ENCODE data around the gene SENP5. TPM values are rescaled to one million over a fixed set of nuclear protein-coding genes. Genes with fewer than 3 reads are reported as not detected.

Gene SENP5
- total and polyA plus RNA-seq, 8 donors: 5.2 to 115 (median 38.8) TPM

GRCh38 chr3:196903740-196904139, 36.0 kb downstream of the SENP5 start:
- Histone ChIP-seq H3K27me3 (no peaks in the 10 kb centered on the region), H3K4me3 (no peak overlapping the region), H3K27ac (no peak overlapping the region), H3K36me3 (peaks cover 33 to 96% (median 89%) of the 10 kb centered on the region in 4 donors), H3K9me3 (no peaks in the 10 kb centered on the region), H3K4me1 (no peaks in the 10 kb centered on the region)
- intact Hi-C loops (cut with DNase I; ENCODE audit: low total_unique reads): no loop called here
- DNase-seq: no peak
- TF ChIP-seq EP300 (IDR thresholded peaks at IDR 0.05) (no peak), POLR2A (IDR thresholded peaks at IDR 0.05) (no peak), CTCF (IDR thresholded peaks at IDR 0.05) (no peak), POLR2AphosphoS5 (IDR thresholded peaks at IDR 0.05) (no peak)
- 87 to 98% (median 96%) methylated on average over 2 of the region's 2 CpGs for WGBS, 5 donors

GRCh38 chr3:196914866-196915265, 47.1 kb downstream of the SENP5 start:
- Histone ChIP-seq H3K27ac (no peak overlapping the region), H3K36me3 (peaks cover 14 to 38% (median 27%) of the 10 kb centered on the region in 4 donors), H3K4me1 (no peaks in the 10 kb centered on the region), H3K27me3 (no peaks in the 10 kb centered on the region), H3K9me3 (no peaks in the 10 kb centered on the region), H3K4me3 (no peak overlapping the region)
- WGBS, 5 donors: 92 to 100% (median 95%) methylated on average over 4 of the region's 4 CpGs
- no peak for DNase-seq
- TF ChIP-seq POLR2AphosphoS5 (IDR thresholded peaks at IDR 0.05) (no peak), POLR2A (IDR thresholded peaks at IDR 0.05) (no peak), CTCF (IDR thresholded peaks at IDR 0.05) (no peak), EP300 (IDR thresholded peaks at IDR 0.05) (no peak)
- intact Hi-C loops (cut with DNase I; ENCODE audit: low total_unique reads): no loop called here

GRCh38 chr3:196915375-196915774, 47.7 kb downstream of the SENP5 start:
- Histone ChIP-seq H3K4me3 (no peak overlapping the region), H3K9me3 (no peaks in the 10 kb centered on the region), H3K36me3 (peaks cover 14 to 38% (median 27%) of the 10 kb centered on the region in 4 donors), H3K4me1 (no peaks in the 10 kb centered on the region), H3K27me3 (no peaks in the 10 kb centered on the region), H3K27ac (no peak overlapping the region)
- no peak for DNase-seq
- intact Hi-C loops (cut with DNase I; ENCODE audit: low total_unique reads): no loop called here
- TF ChIP-seq CTCF (IDR thresholded peaks at IDR 0.05) (no peak), POLR2AphosphoS5 (IDR thresholded peaks at IDR 0.05) (no peak), POLR2A (IDR thresholded peaks at IDR 0.05) (no peak), EP300 (IDR thresholded peaks at IDR 0.05) (no peak)
- WGBS, 5 donors: 96 to 98% (median 96%) methylated on average over 3 of the region's 3 CpGs

- Histone ChIP-seq H3K4me1 (no peaks in the 10 kb centered on the region), H3K9me3 (no peaks in the 10 kb centered on the region), H3K36me3 (peaks cover 14 to 38% (median 27%) of the 10 kb centered on the region in 4 donors), H3K27me3 (no peaks in the 10 kb centered on the region), H3K4me3 (no peak overlapping the region), H3K27ac (no peak overlapping the region)
- intact Hi-C loops (cut with DNase I; ENCODE audit: low total_unique reads): no loop called here
- TF ChIP-seq CTCF (IDR thresholded peaks at IDR 0.05) (no peak), POLR2A (IDR thresholded peaks at IDR 0.05) (no peak), POLR2AphosphoS5 (IDR thresholded peaks at IDR 0.05) (no peak), EP300 (IDR thresholded peaks at IDR 0.05) (no peak)
- WGBS, 5 donors: 94 to 100% (median 100%) methylated on average over 1 of the region's 1 CpG
- DNase-seq: no peak
These were observed 48.5 kb downstream of the SENP5 start for GRCh38 chr3:196916221-196916620.
